ENCODE data around the gene NR1D2. TPM values are rescaled to one million over a fixed set of nuclear protein-coding genes. Genes with fewer than 3 reads are reported as not detected.
A peak's percentile ranks its signal among the peaks of the same experiment; 100 is the strongest.

Gene NR1D2
- total and polyA plus RNA-seq, 2 of the 13 experiments (the other 11 are each of a cell fraction or from before 2014, with no cell fraction given): 5.3 to 8.1 TPM

DNA sequence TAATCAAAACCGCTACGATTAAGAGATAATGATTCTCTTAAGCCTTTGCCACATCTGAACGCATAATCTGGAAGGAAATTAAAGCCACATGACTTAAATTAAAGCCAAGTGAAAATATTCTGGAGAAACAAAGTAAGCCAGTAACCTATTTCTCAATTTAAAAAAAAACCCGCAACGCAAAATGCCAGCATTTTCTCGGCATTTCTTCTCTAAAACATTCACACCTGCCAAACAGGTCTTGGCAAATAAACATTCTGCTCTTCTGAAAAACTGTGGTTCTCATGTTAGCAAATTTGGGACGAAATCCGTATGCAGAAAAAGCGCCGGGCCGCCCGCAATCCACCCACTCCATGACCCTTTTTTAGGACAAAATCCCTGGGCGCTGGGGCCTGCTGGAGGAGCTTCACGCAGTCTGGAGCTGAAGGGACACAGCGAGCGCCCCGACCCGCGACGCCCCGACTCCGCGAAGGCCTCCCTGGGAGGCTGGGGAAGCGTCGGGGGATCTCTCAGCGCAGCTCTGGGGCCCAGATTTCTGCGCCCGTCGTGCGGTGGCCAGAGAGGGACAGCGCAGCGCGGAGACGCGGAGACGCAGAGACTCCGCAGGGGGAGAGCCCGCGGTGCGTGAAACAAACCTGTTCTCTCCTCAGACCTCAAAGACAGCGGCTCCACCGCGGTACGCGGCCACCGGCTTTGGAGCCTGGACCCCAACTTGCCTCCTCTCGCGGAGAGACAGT is 28.8 kb upstream of the NR1D2 start (continued):
- TF ChIP-seq, protein P1, sequence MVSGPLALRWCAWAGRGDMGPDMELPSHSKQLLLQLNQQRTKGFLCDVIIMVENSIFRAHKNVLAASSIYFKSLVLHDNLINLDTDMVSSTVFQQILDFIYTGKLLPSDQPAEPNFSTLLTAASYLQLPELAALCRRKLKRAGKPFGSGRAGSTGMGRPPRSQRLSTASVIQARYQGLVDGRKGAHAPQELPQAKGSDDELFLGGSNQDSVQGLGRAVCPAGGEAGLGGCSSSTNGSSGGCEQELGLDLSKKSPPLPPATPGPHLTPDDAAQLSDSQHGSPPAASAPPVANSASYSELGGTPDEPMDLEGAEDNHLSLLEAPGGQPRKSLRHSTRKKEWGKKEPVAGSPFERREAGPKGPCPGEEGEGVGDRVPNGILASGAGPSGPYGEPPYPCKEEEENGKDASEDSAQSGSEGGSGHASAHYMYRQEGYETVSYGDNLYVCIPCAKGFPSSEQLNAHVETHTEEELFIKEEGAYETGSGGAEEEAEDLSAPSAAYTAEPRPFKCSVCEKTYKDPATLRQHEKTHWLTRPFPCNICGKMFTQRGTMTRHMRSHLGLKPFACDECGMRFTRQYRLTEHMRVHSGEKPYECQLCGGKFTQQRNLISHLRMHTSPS (CRISPR knock-in tag; IDR thresholded peaks at IDR 0.05; ENCODE audit: low read depth): no peak
- TF ChIP-seq, protein P2, sequence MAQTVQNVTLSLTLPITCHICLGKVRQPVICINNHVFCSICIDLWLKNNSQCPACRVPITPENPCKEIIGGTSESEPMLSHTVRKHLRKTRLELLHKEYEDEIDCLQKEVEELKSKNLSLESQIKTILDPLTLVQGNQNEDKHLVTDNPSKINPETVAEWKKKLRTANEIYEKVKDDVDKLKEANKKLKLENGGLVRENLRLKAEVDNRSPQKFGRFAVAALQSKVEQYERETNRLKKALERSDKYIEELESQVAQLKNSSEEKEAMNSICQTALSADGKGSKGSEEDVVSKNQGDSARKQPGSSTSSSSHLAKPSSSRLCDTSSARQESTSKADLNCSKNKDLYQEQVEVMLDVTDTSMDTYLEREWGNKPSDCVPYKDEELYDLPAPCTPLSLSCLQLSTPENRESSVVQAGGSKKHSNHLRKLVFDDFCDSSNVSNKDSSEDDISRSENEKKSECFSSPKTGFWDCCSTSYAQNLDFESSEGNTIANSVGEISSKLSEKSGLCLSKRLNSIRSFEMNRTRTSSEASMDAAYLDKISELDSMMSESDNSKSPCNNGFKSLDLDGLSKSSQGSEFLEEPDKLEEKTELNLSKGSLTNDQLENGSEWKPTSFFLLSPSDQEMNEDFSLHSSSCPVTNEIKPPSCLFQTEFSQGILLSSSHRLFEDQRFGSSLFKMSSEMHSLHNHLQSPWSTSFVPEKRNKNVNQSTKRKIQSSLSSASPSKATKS (CRISPR knock-in tag; IDR thresholded peaks at IDR 0.05): 0 out of 2 replicates have a peak, but pooled peaks have one; percentile 22
- TF ChIP-seq, protein P3, sequence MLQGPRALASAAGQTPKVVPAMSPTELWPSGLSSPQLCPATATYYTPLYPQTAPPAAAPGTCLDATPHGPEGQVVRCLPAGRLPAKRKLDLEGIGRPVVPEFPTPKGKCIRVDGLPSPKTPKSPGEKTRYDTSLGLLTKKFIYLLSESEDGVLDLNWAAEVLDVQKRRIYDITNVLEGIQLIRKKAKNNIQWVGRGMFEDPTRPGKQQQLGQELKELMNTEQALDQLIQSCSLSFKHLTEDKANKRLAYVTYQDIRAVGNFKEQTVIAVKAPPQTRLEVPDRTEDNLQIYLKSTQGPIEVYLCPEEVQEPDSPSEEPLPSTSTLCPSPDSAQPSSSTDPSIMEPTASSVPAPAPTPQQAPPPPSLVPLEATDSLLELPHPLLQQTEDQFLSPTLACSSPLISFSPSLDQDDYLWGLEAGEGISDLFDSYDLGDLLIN (CRISPR knock-in tag; IDR thresholded peaks at IDR 0.05; ENCODE audit: borderline replicate concordance): no peak
- TF ChIP-seq ZBTB21 (CRISPR knock-in tag; IDR thresholded peaks at IDR 0.05) (peak; percentile 8; the same call in 1 of the 2 replicates), BRCA1 (CRISPR knock-in tag; IDR thresholded peaks at IDR 0.05) (no peak), RFX3 (CRISPR knock-in tag; IDR thresholded peaks at IDR 0.05) (no peak), ZNF121 (CRISPR knock-in tag; IDR thresholded peaks at IDR 0.05) (peak; percentile 54; the same call in 1 of the 2 replicates), SNAI1 (CRISPR knock-in tag; IDR thresholded peaks at IDR 0.05; ENCODE audit: borderline replicate concordance) (0 out of 2 replicates have a peak, but pooled peaks have one; percentile 1), ZNF678 (CRISPR knock-in tag; IDR thresholded peaks at IDR 0.05) (0 out of 2 replicates have a peak, but pooled peaks have one; percentile 9)
- TF ChIP-seq, protein P4, sequence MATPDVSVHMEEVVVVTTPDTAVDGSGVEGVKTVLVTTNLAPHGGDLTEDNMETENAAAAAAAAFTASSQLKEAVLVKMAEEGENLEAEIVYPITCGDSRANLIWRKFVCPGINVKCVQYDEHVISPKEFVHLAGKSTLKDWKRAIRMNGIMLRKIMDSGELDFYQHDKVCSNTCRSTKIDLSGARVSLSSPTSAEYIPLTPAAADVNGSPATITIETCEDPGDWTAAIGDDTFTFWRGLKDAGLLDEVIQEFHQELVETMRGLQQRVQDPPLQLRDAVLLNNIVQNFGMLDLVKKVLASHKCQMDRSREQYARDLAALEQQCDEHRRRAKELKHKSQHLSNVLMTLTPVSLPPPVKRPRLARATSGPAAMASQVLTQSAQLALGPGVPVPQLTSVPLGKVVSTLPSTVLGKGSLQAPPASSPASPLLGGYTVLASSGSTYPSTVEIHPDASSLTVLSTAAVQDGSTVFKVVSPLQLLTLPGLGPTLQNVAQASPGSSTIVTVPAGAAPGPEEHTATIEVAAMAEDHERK (CRISPR knock-in tag; IDR thresholded peaks at IDR 0.05; ENCODE audit: low read depth): no peak
- TF ChIP-seq, protein P5, sequence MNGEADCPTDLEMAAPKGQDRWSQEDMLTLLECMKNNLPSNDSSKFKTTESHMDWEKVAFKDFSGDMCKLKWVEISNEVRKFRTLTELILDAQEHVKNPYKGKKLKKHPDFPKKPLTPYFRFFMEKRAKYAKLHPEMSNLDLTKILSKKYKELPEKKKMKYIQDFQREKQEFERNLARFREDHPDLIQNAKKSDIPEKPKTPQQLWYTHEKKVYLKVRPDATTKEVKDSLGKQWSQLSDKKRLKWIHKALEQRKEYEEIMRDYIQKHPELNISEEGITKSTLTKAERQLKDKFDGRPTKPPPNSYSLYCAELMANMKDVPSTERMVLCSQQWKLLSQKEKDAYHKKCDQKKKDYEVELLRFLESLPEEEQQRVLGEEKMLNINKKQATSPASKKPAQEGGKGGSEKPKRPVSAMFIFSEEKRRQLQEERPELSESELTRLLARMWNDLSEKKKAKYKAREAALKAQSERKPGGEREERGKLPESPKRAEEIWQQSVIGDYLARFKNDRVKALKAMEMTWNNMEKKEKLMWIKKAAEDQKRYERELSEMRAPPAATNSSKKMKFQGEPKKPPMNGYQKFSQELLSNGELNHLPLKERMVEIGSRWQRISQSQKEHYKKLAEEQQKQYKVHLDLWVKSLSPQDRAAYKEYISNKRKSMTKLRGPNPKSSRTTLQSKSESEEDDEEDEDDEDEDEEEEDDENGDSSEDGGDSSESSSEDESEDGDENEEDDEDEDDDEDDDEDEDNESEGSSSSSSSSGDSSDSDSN (CRISPR knock-in tag; IDR thresholded peaks at IDR 0.05): peak; percentile 95; the same call in 1 of the 2 replicates
- TF ChIP-seq, protein P6, sequence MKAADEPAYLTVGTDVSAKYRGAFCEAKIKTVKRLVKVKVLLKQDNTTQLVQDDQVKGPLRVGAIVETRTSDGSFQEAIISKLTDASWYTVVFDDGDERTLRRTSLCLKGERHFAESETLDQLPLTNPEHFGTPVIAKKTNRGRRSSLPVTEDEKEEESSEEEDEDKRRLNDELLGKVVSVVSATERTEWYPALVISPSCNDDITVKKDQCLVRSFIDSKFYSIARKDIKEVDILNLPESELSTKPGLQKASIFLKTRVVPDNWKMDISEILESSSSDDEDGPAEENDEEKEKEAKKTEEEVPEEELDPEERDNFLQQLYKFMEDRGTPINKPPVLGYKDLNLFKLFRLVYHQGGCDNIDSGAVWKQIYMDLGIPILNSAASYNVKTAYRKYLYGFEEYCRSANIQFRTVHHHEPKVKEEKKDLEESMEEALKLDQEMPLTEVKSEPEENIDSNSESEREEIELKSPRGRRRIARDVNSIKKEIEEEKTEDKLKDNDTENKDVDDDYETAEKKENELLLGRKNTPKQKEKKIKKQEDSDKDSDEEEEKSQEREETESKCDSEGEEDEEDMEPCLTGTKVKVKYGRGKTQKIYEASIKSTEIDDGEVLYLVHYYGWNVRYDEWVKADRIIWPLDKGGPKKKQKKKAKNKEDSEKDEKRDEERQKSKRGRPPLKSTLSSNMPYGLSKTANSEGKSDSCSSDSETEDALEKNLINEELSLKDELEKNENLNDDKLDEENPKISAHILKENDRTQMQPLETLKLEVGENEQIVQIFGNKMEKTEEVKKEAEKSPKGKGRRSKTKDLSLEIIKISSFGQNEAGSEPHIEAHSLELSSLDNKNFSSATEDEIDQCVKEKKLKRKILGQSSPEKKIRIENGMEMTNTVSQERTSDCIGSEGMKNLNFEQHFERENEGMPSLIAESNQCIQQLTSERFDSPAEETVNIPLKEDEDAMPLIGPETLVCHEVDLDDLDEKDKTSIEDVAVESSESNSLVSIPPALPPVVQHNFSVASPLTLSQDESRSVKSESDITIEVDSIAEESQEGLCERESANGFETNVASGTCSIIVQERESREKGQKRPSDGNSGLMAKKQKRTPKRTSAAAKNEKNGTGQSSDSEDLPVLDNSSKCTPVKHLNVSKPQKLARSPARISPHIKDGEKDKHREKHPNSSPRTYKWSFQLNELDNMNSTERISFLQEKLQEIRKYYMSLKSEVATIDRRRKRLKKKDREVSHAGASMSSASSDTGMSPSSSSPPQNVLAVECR (CRISPR knock-in tag; IDR thresholded peaks at IDR 0.05; ENCODE audit: borderline replicate concordance): no peak
- TF ChIP-seq, protein P7, sequence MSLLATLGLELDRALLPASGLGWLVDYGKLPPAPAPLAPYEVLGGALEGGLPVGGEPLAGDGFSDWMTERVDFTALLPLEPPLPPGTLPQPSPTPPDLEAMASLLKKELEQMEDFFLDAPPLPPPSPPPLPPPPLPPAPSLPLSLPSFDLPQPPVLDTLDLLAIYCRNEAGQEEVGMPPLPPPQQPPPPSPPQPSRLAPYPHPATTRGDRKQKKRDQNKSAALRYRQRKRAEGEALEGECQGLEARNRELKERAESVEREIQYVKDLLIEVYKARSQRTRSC (CRISPR knock-in tag; IDR thresholded peaks at IDR 0.05; ENCODE audit: low read depth): no peak

Data from HepG2 (cell line).